Urothelium cell line (cell line): ENCODE data around the gene SLC29A1.
"Not testable (repeated sequence)": the region's sequence is repeated elsewhere in the genome, so short reads cannot be mapped to it uniquely, and the experiment has no call there.

Experiments used
- DNase-seq: peaks from one replicate; pipeline ENCODE4 v3.0.0; 2011; ENCODE audit warnings: low spot score, mixed read lengths
- FAIRE-seq: peaks from 2 replicates; lab custom pipeline; 2011; peaks lifted over from hg19 to GRCh38; lab: Jason Lieb, UNC

SLC29A1 gene

GRCh38 chr6:44193307-44193910 is 30.0 kb upstream of the SLC29A1 start:
- DNase-seq = no peak
- FAIRE-seq = no peak

GRCh38 chr6:44194326-44194725 is 29.1 kb upstream of the SLC29A1 start:
- FAIRE-seq (no peak), DNase-seq (no peak)

GRCh38 chr6:44196351-44196750 is 27.0 kb upstream of the SLC29A1 start:
- DNase-seq, FAIRE-seq: not testable (repeated sequence)

- DNase-seq = no peak
- FAIRE-seq = no peak
Measured at GRCh38 chr6:44198684-44199083, 24.7 kb upstream of the SLC29A1 start.

- FAIRE-seq = no peak
- DNase-seq = no peak
Measured at GRCh38 chr6:44199883-44200282, 23.5 kb upstream of the SLC29A1 start.

- no peak for FAIRE-seq
- no peak for DNase-seq
Measured at GRCh38 chr6:44201200-44201599, 22.2 kb upstream of the SLC29A1 start.

GRCh38 chr6:44201638-44202303 is 21.6 kb upstream of the SLC29A1 start:
- DNase-seq (no peak), FAIRE-seq (no peak)

- FAIRE-seq (no peak), DNase-seq (no peak)
Measured at GRCh38 chr6:44202332-44202971, 20.9 kb upstream of the SLC29A1 start.

GRCh38 chr6:44202972-44203750 is 20.2 kb upstream of the SLC29A1 start:
- no peak for FAIRE-seq
- DNase-seq = no peak

GRCh38 chr6:44203955-44204354 is 19.4 kb upstream of the SLC29A1 start:
- FAIRE-seq = no peak
- no peak for DNase-seq

- DNase-seq (no peak), FAIRE-seq (no peak)
Measured at GRCh38 chr6:44207966-44208365, 15.4 kb upstream of the SLC29A1 start.

GRCh38 chr6:44211284-44211683 is 12.1 kb upstream of the SLC29A1 start:
- no peak for FAIRE-seq
- no peak for DNase-seq

- FAIRE-seq (no peak), DNase-seq (no peak)
Measured at GRCh38 chr6:44214307-44214706, 9.1 kb upstream of the SLC29A1 start.

GRCh38 chr6:44216677-44217331 is 6.6 kb upstream of the SLC29A1 start, which contains the start of gene MYMX:
TSS of gene MYMX (plus strand) at chr6:44216926. CDS start at chr6:44217472, 546 bp downstream.
- no peak for DNase-seq
- no peak for FAIRE-seq

GRCh38 chr6:44217332-44218143 is 5.9 kb upstream of the SLC29A1 start:
- DNase-seq = no peak
- no peak for FAIRE-seq

- DNase-seq (peak; percentile 63), FAIRE-seq (no peak)
Measured at GRCh38 chr6:44219053-44219814, 4.2 kb upstream of the SLC29A1 start.

- DNase-seq = no peak
- FAIRE-seq = no peak
Measured at GRCh38 chr6:44219815-44220784, 3.3 kb upstream of the SLC29A1 start.

GRCh38 chr6:44220913-44221290 is 2.5 kb upstream of the SLC29A1 start:
- no peak for FAIRE-seq
- DNase-seq = no peak
